Dedifferentiated amniotic fluid mesenchymal stem cell (primary cell): Measurements from ENCODE around the gene SLC41A2.

Source experiments
- DNase-seq: peaks from one replicate; pipeline ENCODE4 v3.0.0-alpha.2; 2016; ENCODE audit errors: extremely low spot score

The SLC41A2 gene

DNA sequence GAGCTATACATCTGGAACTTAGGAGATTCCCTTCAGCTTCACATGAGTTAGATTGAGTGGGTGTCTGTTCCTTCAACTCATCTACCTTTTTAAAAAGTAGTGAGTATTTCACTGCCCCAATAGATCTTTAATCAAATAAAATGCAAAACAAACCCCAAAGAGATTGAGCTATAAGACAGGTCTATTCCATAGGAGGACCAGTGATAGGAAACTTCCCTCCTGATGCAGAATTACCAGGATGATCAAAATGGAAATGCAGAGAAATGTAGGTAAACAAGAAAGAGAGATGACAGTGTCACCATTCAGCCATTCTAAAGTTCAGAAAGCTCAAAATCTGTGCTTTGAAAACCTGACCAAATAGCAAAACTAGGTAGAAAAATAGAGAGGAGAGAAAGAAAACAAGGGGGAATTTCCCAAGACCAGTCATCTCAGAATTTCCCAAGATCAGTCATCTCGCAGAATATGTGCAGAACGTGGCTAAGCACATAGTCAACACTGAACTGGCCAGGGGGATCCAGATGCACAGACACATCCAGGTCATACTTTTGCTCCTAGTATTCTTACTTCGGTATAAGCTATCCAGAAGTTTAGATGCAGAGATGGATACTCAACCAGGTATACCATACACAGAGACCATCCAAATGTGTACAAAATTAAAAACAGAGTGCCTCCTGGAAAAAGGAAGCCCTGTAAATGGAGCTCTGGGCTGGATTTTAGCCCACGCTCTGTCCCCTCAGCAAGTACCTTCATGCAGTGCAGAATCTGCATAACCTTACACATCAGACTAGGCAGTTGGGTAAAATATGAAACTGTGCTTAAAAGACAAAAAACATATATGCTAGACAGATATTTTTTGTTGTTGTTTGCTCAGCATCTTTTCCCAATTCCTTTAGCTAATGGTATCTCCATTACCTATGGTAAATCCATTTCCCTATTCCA is 27.4 kb downstream of the SLC41A2 start:
- DNase-seq = no peak

DNA sequence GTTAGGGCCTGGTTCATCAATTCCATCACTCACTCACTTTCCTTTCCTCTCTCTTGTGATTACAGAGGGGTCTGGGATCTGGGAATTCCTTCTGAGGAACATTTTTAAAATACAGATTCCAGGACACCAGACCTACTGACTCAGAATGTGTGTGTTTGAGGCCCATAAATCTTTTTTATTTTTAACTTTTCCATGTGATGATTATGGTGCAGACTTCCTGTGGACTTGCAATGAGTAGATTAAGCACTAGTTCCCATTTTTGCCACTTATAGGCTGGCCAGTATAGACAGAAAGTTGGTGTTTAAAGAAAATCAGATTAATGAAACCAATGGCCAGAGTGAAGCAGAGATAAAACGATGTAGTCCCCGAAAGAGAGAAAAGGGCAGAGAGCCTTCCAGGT is 28.1 kb downstream of the SLC41A2 start:
- no peak for DNase-seq

DNA sequence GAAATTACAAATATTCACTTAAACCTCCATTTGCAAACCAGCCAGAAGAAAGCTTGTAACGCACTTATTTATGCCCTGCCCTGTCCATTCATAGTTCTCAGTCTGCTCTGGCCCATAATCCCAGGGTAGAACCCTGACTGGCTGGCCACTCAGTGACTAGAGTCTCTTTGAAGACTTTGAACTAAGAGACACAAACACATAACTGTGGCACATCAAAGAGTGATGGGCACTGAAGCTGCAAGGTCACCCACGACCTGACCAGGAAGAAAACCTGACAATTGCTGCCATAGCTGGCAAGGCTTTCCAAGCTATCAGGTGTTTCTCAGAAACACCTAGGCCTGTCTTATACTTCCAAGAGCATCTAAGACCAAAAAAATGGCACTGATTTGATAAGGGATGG is 28.7 kb downstream of the SLC41A2 start:
- DNase-seq = no peak

DNA sequence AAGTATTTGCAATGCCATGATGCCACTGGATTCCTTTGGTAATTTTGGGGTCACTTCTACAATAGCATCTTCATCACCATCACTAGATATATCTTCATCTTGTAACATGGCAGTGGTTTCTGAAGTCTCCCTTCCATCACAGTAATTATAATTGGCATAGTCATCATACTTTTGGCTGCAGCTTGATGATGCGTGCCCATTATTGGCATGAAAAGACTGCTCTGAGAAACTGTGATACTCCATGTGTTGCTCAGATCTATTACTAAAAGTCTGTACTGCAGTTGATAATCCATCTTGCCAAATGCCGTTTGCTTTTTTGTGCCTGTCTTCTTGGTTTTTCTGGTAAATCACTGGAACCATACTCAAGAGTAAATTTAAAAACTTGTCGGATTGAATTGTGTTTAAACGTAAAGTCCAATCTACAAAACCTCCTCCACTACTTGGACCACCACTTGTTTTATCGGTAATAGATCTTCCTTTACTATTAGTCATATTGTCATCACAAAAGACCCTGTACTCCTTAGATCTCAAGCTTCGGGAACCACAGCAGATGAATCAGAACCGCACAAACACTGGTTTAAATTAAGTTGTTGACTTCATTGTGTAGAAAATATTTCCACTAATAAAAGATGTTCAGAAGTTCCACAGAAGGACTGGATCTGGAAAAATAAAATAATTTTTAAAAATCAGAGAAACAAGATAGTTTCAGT is 29.9 kb downstream of the SLC41A2 start:
- no peak for DNase-seq

DNA sequence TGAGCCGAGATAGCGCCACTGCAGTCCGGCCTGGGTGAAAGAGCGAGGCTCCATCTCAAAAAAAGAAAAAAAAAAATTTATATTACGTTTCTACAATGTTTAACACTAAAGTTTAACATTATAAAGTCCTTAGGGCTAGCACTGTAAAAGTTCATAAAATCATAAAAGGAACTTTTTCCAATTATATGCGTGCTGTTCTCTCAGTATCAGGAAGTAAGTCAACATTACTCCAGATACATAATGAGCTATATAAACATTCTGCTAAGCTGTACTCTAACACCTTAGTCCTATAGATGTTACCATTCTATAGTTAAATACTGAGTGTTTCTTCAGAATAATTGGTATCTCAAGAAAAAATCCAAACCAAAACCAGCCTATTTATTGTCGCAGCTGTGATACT is 32.6 kb downstream of the SLC41A2 start:
- DNase-seq = no peak

DNA sequence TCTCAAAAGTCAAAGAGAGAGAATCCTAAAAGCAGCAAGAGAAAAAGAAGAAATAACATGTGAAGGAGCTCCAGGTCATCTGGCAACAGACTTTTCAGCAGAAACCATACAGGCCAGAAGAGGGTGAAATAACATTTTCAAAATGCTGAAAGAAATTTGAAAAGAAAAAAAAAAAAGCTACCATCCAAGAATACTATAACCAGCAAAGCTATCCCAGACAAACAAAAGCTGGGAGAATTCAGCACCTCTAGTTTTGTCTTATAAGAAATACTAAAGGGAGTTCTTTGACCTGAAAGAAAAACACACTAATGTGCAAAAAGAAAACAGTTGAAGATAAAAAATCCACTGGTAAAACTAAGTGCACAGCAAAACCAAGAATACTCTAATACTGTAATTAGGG is 36.8 kb downstream of the SLC41A2 start:
- no peak for DNase-seq

DNA sequence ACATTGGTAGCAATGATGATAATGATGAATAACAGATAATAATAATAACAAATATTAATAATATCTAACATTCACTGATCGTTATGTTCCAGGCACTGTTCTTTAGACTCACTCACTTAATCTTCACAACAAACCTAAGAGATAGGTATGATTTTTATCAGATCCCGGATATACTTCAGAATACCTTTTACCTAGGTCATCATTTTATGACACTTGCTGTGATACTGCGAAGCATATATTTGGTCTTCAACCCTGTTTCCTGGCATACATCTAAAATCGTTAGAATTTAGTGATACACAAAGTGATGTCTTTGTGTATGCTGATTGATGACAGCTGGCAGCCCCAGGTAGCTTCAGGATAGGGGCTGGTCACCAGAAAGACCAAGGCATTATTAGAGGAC is 46.1 kb downstream of the SLC41A2 start:
- DNase-seq = no peak

DNA sequence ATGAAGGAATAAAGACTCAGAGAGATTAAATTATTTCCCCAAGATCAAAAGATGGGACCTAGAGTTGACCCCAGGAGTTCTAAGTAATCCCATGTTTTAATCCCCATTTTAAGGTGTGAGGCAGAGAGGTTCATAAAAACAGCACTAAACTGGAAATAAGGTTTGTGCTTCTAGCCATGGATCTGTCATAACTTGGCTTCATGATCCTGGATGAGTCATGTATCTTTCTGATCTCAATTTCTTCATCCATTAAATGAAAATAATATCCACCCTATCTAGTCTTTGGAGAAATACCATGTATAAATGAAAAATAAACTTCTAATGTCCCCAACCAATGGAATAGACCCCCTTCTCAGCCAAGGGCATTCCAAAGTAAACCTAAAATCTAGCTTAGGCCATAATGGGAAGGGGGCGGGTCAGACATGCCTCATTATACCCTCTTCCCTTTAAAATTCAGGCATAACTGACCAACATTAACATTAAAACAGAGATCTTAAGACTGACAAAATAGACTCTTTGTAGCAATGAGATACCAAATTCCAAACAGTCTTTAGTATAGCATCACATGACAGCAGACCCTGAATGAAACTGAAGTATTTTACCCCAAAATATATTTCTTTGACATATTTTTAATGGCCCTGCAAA is 47.8 kb downstream of the SLC41A2 start:
- DNase-seq = no peak

DNA sequence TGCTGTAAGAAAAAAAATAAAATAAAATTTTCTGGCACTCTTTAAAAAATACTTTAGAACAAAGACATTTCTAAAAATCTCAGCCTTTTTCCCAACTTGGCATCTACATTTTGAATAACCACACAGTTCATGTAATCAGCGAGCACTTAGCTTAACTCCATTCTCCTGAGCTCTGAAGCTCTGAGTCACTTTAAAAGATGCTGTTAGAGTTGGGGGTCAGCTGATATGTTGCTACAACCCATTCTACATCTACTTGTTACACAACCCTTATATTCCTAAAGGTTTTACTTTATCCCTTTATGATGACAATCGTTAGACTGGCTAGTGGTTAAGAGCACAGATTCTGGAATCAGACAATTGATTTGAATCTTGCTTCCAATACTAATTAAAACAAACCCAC is 48.3 kb downstream of the SLC41A2 start:
- no peak for DNase-seq
